ENCODE measurements around the gene GADD45B. TPM values are rescaled to one million over a fixed set of nuclear protein-coding genes. Genes with fewer than 3 reads are reported as not detected.
A peak's percentile ranks its signal among the peaks of the same experiment; 100 is the strongest.
"Not testable (repeated sequence)": the region's sequence is repeated elsewhere in the genome, so short reads cannot be mapped to it uniquely, and the experiment has no call there.

GADD45B gene
- total and polyA plus RNA-seq, 2 donors: 75.9 to 161 TPM

GRCh38 chr19:2495651-2496316 is 19.9 kb downstream of the GADD45B start:
- 58% methylated on average over 16 of the region's 16 CpGs for WGBS
- Histone ChIP-seq H3K9me3 (ENCODE audit: control insufficient read depth in 2 of 2, insufficient read depth in 1 of 2, low read length in 1 of 2) (peaks cover 1 to 4% of the 10 kb centered on the region in 2 donors), H3K27me3 (ENCODE audit: control insufficient read depth in 2 of 2, insufficient read depth in 1 of 2, low read length in 1 of 2) (peaks cover 41 to 76% of the 10 kb centered on the region in 2 donors), H3K4me3 (ENCODE audit: low read length in 2 of 2) (no peak overlapping the region), H3K4me1 (ENCODE audit: control insufficient read depth in 2 of 2, insufficient read depth in 2 of 2, low read length in 2 of 2) (peaks cover 11 to 18% of the 10 kb centered on the region in 2 donors), H3K27ac (ENCODE audit: low read depth in 1 of 2, low read length in 1 of 2) (no peak overlapping the region), H3K36me3 (ENCODE audit: control insufficient read depth in 2 of 2, insufficient read depth in 2 of 2, low read length in 1 of 2) (no peaks in the 10 kb centered on the region)
- DNase-seq (ENCODE audit: low read depth in 6 of 9, low spot score in 9 of 9): no peak

- Histone ChIP-seq H3K36me3 (ENCODE audit: control insufficient read depth in 2 of 2, insufficient read depth in 2 of 2, low read length in 1 of 2) (no peaks in the 10 kb centered on the region), H3K27me3 (ENCODE audit: control insufficient read depth in 2 of 2, insufficient read depth in 1 of 2, low read length in 1 of 2) (peaks cover 34 to 67% of the 10 kb centered on the region in 2 donors), H3K9me3 (ENCODE audit: control insufficient read depth in 2 of 2, insufficient read depth in 1 of 2, low read length in 1 of 2) (peaks cover 1 to 4% of the 10 kb centered on the region in 2 donors), H3K27ac (ENCODE audit: low read depth in 1 of 2, low read length in 1 of 2) (no peak overlapping the region), H3K4me1 (ENCODE audit: control insufficient read depth in 2 of 2, insufficient read depth in 2 of 2, low read length in 2 of 2) (peaks cover 9 to 18% of the 10 kb centered on the region in 2 donors), H3K4me3 (ENCODE audit: low read length in 2 of 2) (no peak overlapping the region)
- no peak for DNase-seq (ENCODE audit: low read depth in 6 of 9, low spot score in 9 of 9)
- 99% methylated on average over 10 of the region's 10 CpGs for WGBS
These were observed 21.3 kb downstream of the GADD45B start for GRCh38 chr19:2497186-2497585.

DNA sequence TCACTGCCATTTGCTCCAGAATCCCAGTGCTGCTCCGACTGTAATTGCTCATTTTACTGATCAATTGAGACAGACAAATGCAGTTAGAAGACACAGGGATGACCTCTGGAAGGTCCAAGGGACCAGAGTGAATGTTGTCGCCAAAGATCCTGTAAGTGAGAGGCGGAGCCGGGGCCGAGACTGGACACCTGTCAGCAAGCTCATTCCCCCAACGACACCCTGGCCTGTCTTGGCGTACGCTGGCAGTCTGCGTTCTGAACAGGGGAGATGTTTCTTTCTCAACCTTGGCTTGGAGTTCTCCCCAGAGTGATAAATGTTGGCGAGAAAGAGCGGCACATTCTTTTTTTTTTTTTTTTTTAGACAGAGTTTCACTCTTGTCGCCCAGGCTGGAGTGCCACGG is 24.2 kb downstream of the GADD45B start:
- no peak overlapping the region for H3K27ac ChIP-seq (ENCODE audit: low read depth in 1 of 2, low read length in 1 of 2)
- H3K36me3 ChIP-seq (ENCODE audit: control insufficient read depth in 2 of 2, insufficient read depth in 2 of 2, low read length in 1 of 2): no peaks in the 10 kb centered on the region
- no peak for DNase-seq (ENCODE audit: low read depth in 6 of 9, low spot score in 9 of 9)
- 95% methylated on average over 13 of the region's 13 CpGs for WGBS
- H3K27me3 ChIP-seq (ENCODE audit: control insufficient read depth in 2 of 2, insufficient read depth in 1 of 2, low read length in 1 of 2): peaks cover 12 to 37% of the 10 kb centered on the region in 2 donors
- H3K4me3 ChIP-seq (ENCODE audit: low read length in 2 of 2): no peak overlapping the region
- H3K4me1 ChIP-seq (ENCODE audit: control insufficient read depth in 2 of 2, insufficient read depth in 2 of 2, low read length in 2 of 2): peaks cover 5 to 9% of the 10 kb centered on the region in 2 donors
- H3K9me3 ChIP-seq (ENCODE audit: control insufficient read depth in 2 of 2, insufficient read depth in 1 of 2, low read length in 1 of 2): peaks cover 0 to 1% of the 10 kb centered on the region in 2 donors

- no peaks in the 10 kb centered on the region for H3K9me3 ChIP-seq (ENCODE audit: control insufficient read depth in 2 of 2, insufficient read depth in 1 of 2, low read length in 1 of 2)
- H3K4me3 ChIP-seq (ENCODE audit: low read length in 2 of 2): no peak overlapping the region
- no peaks in the 10 kb centered on the region for H3K36me3 ChIP-seq (ENCODE audit: control insufficient read depth in 2 of 2, insufficient read depth in 2 of 2, low read length in 1 of 2)
- no peak overlapping the region for H3K27ac ChIP-seq (ENCODE audit: low read depth in 1 of 2, low read length in 1 of 2)
- H3K27me3 ChIP-seq (ENCODE audit: control insufficient read depth in 2 of 2, insufficient read depth in 1 of 2, low read length in 1 of 2): peaks cover 6 to 30% of the 10 kb centered on the region in 2 donors
- no peak for DNase-seq (ENCODE audit: low read depth in 6 of 9, low spot score in 9 of 9)
- H3K4me1 ChIP-seq (ENCODE audit: control insufficient read depth in 2 of 2, insufficient read depth in 2 of 2, low read length in 2 of 2): peaks cover 0 to 2% of the 10 kb centered on the region in 2 donors
- WGBS: 88% methylated on average over 12 of the region's 12 CpGs
These were observed 24.9 kb downstream of the GADD45B start for GRCh38 chr19:2500841-2501261.

DNA sequence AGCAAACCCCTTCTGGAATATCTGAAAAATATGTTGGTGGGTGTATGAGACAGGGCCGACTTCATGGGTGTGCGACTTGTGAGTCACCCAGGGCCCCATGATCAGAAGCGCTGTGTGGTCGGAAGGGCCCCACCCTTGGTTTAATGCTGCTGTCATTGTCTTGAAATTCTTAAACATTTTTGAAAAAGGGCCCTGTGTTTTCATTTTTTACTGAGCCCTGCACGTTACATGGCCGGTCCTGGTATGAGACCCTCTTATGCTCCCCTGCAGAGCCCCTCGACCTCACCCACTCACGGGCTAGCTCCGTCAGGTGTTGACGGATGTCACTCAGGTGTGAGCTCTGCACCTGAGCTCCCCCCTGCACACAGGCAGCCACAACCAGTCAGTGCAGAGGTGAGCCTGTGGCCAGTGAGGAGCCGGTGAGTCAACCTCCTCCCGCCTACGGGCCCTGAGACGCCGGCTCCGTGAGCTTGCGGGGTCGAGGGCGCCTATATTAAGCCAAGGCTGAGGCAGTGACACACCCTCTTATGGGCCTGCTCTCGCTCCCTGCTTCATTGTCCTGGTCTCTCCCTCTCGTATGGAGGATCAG is 27.7 kb downstream of the GADD45B start:
- WGBS: 83% methylated on average over 21 of the region's 21 CpGs
- no peak for DNase-seq (ENCODE audit: low read depth in 6 of 9, low spot score in 9 of 9)

DNA sequence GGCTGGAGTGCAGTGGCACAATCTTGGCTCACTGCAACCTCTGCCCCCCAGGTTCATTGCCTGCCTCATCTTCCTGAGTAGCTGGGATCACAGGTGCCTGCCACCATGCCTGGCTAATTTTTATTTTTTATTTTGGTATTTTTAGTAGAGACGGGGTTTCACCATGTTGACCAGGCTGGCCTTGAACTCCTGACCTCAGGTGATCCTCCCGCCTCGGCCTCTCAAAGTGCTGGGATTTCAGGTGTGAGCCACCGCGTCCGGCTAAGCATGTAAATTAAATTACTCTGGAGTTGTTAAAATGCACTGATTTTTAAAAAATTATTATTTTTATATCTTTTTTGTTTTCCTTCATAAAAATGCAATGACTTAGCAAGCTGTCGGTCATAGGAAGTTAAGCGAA is 30.7 kb downstream of the GADD45B start:
- 81% methylated on average over 8 of the region's 8 CpGs for WGBS
- H3K9me3 ChIP-seq (ENCODE audit: control insufficient read depth in 2 of 2, insufficient read depth in 1 of 2, low read length in 1 of 2); H3K4me3 ChIP-seq (ENCODE audit: low read length in 2 of 2); DNase-seq (ENCODE audit: low read depth in 6 of 9, low spot score in 9 of 9); H3K27me3 ChIP-seq (ENCODE audit: control insufficient read depth in 2 of 2, insufficient read depth in 1 of 2, low read length in 1 of 2); H3K27ac ChIP-seq (ENCODE audit: low read depth in 1 of 2, low read length in 1 of 2); H3K4me1 ChIP-seq (ENCODE audit: control insufficient read depth in 2 of 2, insufficient read depth in 2 of 2, low read length in 2 of 2); H3K36me3 ChIP-seq (ENCODE audit: control insufficient read depth in 2 of 2, insufficient read depth in 2 of 2, low read length in 1 of 2): not testable (repeated sequence)

More for the DNA sequence above, 27.7 kb downstream of the GADD45B start:
- Histone ChIP-seq H3K4me1 (ENCODE audit: control insufficient read depth in 2 of 2, insufficient read depth in 2 of 2, low read length in 2 of 2) (peaks cover 5 to 7% of the 10 kb centered on the region in 2 donors), H3K36me3 (ENCODE audit: control insufficient read depth in 2 of 2, insufficient read depth in 2 of 2, low read length in 1 of 2) (no peaks in the 10 kb centered on the region), H3K27me3 (ENCODE audit: control insufficient read depth in 2 of 2, insufficient read depth in 1 of 2, low read length in 1 of 2) (peaks cover 0 to 9% of the 10 kb centered on the region in 2 donors), H3K9me3 (ENCODE audit: control insufficient read depth in 2 of 2, insufficient read depth in 1 of 2, low read length in 1 of 2) (no peaks in the 10 kb centered on the region), H3K4me3 (ENCODE audit: low read length in 2 of 2) (no peak overlapping the region), H3K27ac (ENCODE audit: low read depth in 1 of 2, low read length in 1 of 2) (no peak overlapping the region)

GRCh38 chr19:2507109-2507508 is 31.2 kb downstream of the GADD45B start:
- no peaks in the 10 kb centered on the region for H3K27me3 ChIP-seq (ENCODE audit: control insufficient read depth in 2 of 2, insufficient read depth in 1 of 2, low read length in 1 of 2)
- no peaks in the 10 kb centered on the region for H3K9me3 ChIP-seq (ENCODE audit: control insufficient read depth in 2 of 2, insufficient read depth in 1 of 2, low read length in 1 of 2)
- DNase-seq (ENCODE audit: low read depth in 6 of 9, low spot score in 9 of 9): peak in 7 of 9 donors; percentile 19 to 68 (median 31)
- no peaks in the 10 kb centered on the region for H3K36me3 ChIP-seq (ENCODE audit: control insufficient read depth in 2 of 2, insufficient read depth in 2 of 2, low read length in 1 of 2)
- H3K4me1 ChIP-seq (ENCODE audit: control insufficient read depth in 2 of 2, insufficient read depth in 2 of 2, low read length in 2 of 2): peaks cover 5 to 7% of the 10 kb centered on the region in 2 donors
- H3K4me3 ChIP-seq (ENCODE audit: low read length in 2 of 2): no peak overlapping the region
- WGBS: 33% methylated on average over 12 of the region's 12 CpGs
- H3K27ac ChIP-seq (ENCODE audit: low read depth in 1 of 2, low read length in 1 of 2): no peak overlapping the region

DNA sequence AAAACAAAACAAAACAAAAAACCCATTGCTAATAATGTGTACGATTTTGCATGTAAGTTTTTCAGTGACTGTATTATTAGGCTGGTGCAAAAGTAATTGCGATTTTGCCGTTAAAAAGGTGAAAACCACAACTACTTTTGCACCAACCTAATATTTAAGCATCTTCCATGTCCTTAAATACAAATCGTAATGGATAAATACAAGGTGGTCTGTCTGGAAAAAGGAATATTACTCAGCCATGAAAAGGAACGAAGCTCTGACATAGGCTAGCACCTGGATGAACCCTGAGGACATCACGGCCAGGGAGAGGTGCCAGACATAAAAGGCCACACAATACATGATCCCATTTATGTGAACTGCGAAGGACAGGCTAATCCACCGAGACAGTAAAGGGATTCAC is 33.2 kb downstream of the GADD45B start:
- 96% methylated on average over 8 of the region's 8 CpGs for WGBS

GRCh38 chr19:2511570-2511969 is 35.6 kb downstream of the GADD45B start:
- H3K27me3 ChIP-seq (ENCODE audit: control insufficient read depth in 2 of 2, insufficient read depth in 1 of 2, low read length in 1 of 2): no peaks in the 10 kb centered on the region
- H3K4me3 ChIP-seq (ENCODE audit: low read length in 2 of 2): no peak overlapping the region
- no peaks in the 10 kb centered on the region for H3K36me3 ChIP-seq (ENCODE audit: control insufficient read depth in 2 of 2, insufficient read depth in 2 of 2, low read length in 1 of 2)
- H3K4me1 ChIP-seq (ENCODE audit: control insufficient read depth in 2 of 2, insufficient read depth in 2 of 2, low read length in 2 of 2): peaks cover 5 to 8% of the 10 kb centered on the region in 2 donors
- 96% methylated on average over 22 of the region's 22 CpGs for WGBS
- no peak for DNase-seq (ENCODE audit: low read depth in 6 of 9, low spot score in 9 of 9)
- peaks cover 0 to 2% of the 10 kb centered on the region in 2 donors for H3K9me3 ChIP-seq (ENCODE audit: control insufficient read depth in 2 of 2, insufficient read depth in 1 of 2, low read length in 1 of 2)
- no peak overlapping the region for H3K27ac ChIP-seq (ENCODE audit: low read depth in 1 of 2, low read length in 1 of 2)

More for the DNA sequence above, 33.2 kb downstream of the GADD45B start:
- Histone ChIP-seq H3K27ac (ENCODE audit: low read depth in 1 of 2, low read length in 1 of 2) (no peak overlapping the region), H3K4me1 (ENCODE audit: control insufficient read depth in 2 of 2, insufficient read depth in 2 of 2, low read length in 2 of 2) (peaks cover 5 to 8% of the 10 kb centered on the region in 2 donors), H3K27me3 (ENCODE audit: control insufficient read depth in 2 of 2, insufficient read depth in 1 of 2, low read length in 1 of 2) (no peaks in the 10 kb centered on the region), H3K36me3 (ENCODE audit: control insufficient read depth in 2 of 2, insufficient read depth in 2 of 2, low read length in 1 of 2) (no peaks in the 10 kb centered on the region), H3K4me3 (ENCODE audit: low read length in 2 of 2) (no peak overlapping the region), H3K9me3 (ENCODE audit: control insufficient read depth in 2 of 2, insufficient read depth in 1 of 2, low read length in 1 of 2) (no peaks in the 10 kb centered on the region)
- no peak for DNase-seq (ENCODE audit: low read depth in 6 of 9, low spot score in 9 of 9)

All from thymus (tissue), 11 donors.